Measurements from ENCODE around the gene ASTN2.

ASTN2 gene

GRCh38 chr9:117088786-117089185, 326.1 kb downstream of the ASTN2 start:
- no peak for TF ChIP-seq CTCF (conservative IDR thresholded peaks at IDR 0.05; ENCODE audit: low read depth, low read length)
- no peak for DNase-seq (ENCODE audit: low read depth)

GRCh38 chr9:117088140-117088539, 326.7 kb downstream of the ASTN2 start:
- TF ChIP-seq CTCF (conservative IDR thresholded peaks at IDR 0.05; ENCODE audit: low read depth, low read length), result no peak
- DNase-seq (ENCODE audit: low read depth), result no peak
- H3K4me3 ChIP-seq (ENCODE audit: low read length), result no peak overlapping the region

More at GRCh38 chr9:117088786-117089185, 326.1 kb downstream of the ASTN2 start:
- H3K4me3 ChIP-seq (ENCODE audit: low read length), result no peak overlapping the region

- no peak for DNase-seq (ENCODE audit: low read depth)
- H3K4me3 ChIP-seq (ENCODE audit: low read length), result no peak overlapping the region
- TF ChIP-seq CTCF (conservative IDR thresholded peaks at IDR 0.05; ENCODE audit: low read depth, low read length), result no peak
Observed at GRCh38 chr9:117084221-117084620, 330.6 kb downstream of the ASTN2 start.

GRCh38 chr9:117083559-117083958, 331.3 kb downstream of the ASTN2 start:
- DNase-seq (ENCODE audit: low read depth), result no peak
- TF ChIP-seq CTCF (conservative IDR thresholded peaks at IDR 0.05; ENCODE audit: low read depth, low read length), result no peak
- H3K4me3 ChIP-seq (ENCODE audit: low read length), result no peak overlapping the region

- no peak for TF ChIP-seq CTCF (conservative IDR thresholded peaks at IDR 0.05; ENCODE audit: low read depth, low read length)
- no peak overlapping the region for H3K4me3 ChIP-seq (ENCODE audit: low read length)
- DNase-seq (ENCODE audit: low read depth), result no peak
Observed at GRCh38 chr9:117081641-117082317, 333.1 kb downstream of the ASTN2 start.

GRCh38 chr9:117080765-117081390, 334.0 kb downstream of the ASTN2 start:
- TF ChIP-seq CTCF (conservative IDR thresholded peaks at IDR 0.05; ENCODE audit: low read depth, low read length), result no peak
- no peak for DNase-seq (ENCODE audit: low read depth)
- no peak overlapping the region for H3K4me3 ChIP-seq (ENCODE audit: low read length)

Data from retinal pigment epithelial cell (primary cell).